Measurements from ENCODE around the gene DOCK9.

The DOCK9 gene

DNA sequence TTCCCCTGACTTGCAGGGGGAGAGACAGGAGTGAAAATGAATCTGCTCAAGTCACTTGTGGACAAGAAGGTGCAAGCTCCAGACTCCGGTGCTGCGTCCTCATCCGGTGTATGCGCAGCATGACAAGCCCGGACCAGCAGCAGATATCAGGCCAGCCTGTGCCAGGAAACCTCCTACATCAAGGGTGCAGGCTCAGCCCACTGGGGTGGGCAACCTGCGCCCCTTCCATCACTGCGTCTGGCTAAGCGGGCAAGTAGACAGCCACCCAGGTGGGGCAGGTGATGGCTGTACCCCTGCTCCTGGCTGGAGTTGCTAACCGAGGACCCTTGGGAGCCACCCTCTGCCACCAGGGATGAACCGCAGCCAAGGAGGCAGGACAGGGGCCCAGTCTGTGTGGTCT lies 192.5 kb downstream of the DOCK9 start:
- TF ChIP-seq, protein P1, sequence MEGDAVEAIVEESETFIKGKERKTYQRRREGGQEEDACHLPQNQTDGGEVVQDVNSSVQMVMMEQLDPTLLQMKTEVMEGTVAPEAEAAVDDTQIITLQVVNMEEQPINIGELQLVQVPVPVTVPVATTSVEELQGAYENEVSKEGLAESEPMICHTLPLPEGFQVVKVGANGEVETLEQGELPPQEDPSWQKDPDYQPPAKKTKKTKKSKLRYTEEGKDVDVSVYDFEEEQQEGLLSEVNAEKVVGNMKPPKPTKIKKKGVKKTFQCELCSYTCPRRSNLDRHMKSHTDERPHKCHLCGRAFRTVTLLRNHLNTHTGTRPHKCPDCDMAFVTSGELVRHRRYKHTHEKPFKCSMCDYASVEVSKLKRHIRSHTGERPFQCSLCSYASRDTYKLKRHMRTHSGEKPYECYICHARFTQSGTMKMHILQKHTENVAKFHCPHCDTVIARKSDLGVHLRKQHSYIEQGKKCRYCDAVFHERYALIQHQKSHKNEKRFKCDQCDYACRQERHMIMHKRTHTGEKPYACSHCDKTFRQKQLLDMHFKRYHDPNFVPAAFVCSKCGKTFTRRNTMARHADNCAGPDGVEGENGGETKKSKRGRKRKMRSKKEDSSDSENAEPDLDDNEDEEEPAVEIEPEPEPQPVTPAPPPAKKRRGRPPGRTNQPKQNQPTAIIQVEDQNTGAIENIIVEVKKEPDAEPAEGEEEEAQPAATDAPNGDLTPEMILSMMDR (IDR thresholded peaks at IDR 0.05; ENCODE audit: low read depth, low read length): no peak
- DNase-seq (ENCODE audit: extremely low read depth, low read depth): no peak

DNA sequence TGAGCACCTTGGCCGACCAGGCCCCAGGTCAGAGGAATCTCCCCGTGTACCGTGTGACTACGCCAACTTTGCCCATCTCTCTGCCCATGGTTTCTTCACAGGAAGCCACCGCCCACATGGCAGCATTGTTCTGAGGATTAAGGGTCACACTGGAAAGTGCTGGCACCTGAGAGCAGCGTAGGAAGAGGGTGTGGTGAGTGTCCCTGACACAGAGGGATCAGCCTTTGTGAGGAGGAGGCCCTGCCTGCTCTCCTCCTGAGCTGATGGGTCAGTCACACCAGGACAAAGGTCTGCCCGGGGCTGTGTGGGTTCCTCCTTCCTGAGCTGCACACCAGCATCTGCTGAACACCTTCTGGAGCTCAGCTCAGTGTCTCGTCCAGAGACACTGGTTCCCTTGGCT lies 193.2 kb downstream of the DOCK9 start:
- TF ChIP-seq, protein P1 (IDR thresholded peaks at IDR 0.05; ENCODE audit: low read depth, low read length): no peak
- no peak for DNase-seq (ENCODE audit: extremely low read depth, low read depth)

DNA sequence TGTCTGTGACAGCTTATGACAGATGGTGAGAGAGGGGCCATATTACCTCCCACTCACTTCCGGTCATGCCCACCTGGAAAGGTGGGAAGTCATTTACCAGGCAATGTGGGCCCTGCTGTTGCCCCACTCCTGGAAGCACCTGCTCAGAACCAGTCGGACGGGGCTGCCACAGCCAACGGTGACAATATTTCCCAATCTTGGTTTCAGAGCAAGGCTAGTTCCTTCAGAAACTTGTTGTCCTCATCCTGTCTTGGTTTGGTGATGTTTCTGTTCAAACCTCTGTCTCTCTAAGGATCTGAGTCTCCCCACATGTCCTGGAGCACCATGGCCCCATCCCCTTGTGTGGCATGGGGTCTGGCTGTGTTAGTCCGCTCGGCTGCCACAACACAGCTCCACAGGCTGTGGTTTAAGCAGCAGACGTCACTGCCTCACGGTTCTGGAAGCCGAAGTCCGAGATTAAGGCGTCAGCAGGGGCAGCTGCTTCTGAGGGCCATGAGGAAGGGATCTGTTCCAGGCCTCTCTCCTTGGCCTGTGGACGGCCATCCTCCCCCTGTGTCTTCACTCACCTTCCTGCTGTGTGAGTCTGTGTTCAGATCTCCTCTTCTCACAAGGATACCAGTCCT lies 193.9 kb downstream of the DOCK9 start:
- no peak for DNase-seq (ENCODE audit: extremely low read depth, low read depth)

DNA sequence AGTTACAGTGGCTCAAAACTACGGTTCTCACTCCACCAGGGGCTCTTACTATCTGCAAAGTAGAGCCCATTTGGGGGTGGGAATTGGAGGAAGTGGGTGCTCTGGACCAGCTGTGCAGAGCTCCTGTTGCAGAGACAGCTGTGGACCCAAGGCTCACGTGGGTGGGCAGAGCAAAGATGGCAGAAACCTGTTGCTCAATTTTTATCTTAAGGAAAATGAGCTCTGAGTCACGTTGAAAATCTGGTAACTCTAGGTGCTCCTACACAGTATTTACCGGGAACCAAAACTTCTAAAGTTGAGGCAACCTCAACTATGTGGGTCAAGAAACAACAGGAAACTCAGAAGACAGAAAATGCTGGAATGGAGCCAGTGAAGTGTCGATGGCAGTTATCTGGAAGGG lies 195.2 kb downstream of the DOCK9 start:
- no peak for DNase-seq (ENCODE audit: extremely low read depth, low read depth)
- TF ChIP-seq, protein P1 (IDR thresholded peaks at IDR 0.05; ENCODE audit: low read depth, low read length): no peak

More for the DNA sequence above, 193.9 kb downstream of the DOCK9 start:
- TF ChIP-seq, protein P1 (IDR thresholded peaks at IDR 0.05; ENCODE audit: low read depth, low read length): no peak

DNA sequence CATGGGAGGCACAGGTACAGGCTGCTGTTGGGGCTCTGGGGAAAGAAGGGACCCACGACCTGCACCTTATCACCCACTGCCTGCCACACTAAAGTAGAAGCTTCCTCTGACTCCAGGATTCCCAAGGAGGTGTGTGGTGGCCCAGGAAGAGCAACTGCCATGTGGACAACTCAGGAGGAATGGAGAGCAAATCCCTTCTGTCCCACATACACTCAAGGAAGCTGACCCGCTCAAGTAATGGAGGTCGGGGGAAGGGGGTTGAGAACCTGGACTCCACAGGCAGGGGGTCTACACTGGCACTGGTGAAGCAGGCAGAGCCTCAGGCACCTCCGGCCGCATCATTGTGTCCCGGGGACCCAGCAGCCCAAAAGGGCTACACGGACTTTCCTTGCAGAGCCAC lies 196.0 kb downstream of the DOCK9 start:
- DNase-seq (ENCODE audit: extremely low read depth, low read depth): no peak
- TF ChIP-seq, protein P1 (IDR thresholded peaks at IDR 0.05; ENCODE audit: low read depth, low read length): no peak

DNA sequence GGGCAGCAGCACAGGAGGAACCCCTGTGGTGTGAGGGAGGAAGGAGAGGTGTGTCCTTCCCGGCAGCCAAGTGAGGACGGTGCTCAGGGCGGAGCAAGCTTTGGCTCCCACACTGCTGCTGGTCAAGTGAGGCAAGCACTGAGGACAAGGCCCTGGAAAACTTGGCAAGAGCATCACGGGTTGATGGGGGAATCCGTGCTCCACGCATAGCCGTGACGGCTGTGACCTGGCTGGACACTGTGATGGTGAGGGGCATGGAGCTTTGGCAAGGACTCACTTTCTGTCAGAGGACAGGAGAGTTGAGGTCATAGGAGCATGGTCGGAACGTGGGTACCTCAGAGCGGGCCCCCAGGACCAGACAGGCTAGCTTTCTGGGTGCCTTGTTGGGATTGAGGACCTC lies 196.4 kb downstream of the DOCK9 start:
- TF ChIP-seq, protein P1 (IDR thresholded peaks at IDR 0.05; ENCODE audit: low read depth, low read length): no peak
- DNase-seq (ENCODE audit: extremely low read depth, low read depth): no peak

DNA sequence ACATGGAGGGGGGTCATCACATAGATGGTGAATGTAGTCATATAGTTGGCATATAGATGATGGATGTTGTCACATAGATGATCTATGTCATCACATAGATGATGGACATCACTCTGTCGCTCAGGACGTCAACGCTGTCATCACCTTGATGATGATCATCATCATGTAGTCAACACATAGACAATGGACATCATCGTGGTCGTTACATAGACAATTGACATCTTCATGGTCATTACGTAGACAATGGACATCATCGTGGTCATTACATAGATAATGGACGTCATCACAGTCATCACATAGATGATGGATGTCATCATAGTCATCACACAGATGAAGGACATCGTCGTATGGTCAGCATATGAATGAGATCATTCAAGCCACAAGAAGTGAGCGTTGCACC lies 196.8 kb downstream of the DOCK9 start:
- DNase-seq (ENCODE audit: extremely low read depth, low read depth): no peak
- TF ChIP-seq, protein P1 (IDR thresholded peaks at IDR 0.05; ENCODE audit: low read depth, low read length): no peak

Data from AG09319 (cell line).